GM12878 (cell line): Measurements from ENCODE around the gene GRK6. TPM values are rescaled to one million over a fixed set of nuclear protein-coding genes. Genes with fewer than 3 reads are reported as not detected.
A peak's percentile ranks its signal among the peaks of the same experiment; 100 is the strongest.

ENCODE experiments used
- ATAC-seq: fragments of 200-7000 bp; cut with Tn5 transposase; 3 replicates; pipeline ENCODE4 v1.9.1; 2020; ENCODE audit warnings: mild to moderate bottlenecking, moderate library complexity
- BruUV-seq: library from RNA; stranded (reverse); fragments of 400-500 nt; replicated peaks from 2 replicates; lab custom pipeline; 2021; lab: Mats Ljungman, UMichigan
- CTCF ChIA-PET: fragments of 300-600 bp; sonication (Branson Sonifier 250); formaldehyde crosslinking; extraction: SDS; loops from one replicate; lab custom pipeline; 2021; ENCODE audit warnings: inconsistent platforms; lab: Yijun Ruan, JAX
- POLR2A ChIA-PET: fragments of 350-600 bp; formaldehyde crosslinking; extraction: SDS; loops from one replicate; lab custom pipeline; 2021; ENCODE audit warnings: inconsistent platforms; lab: Charles Lee
- RAD21 ChIA-PET: fragments of 300-600 bp; sonication (Branson Sonifier 250); formaldehyde crosslinking; loops from one replicate; lab custom pipeline; 2023; ENCODE audit warnings: antibody characterized with exemption; ENCODE audit not compliant: unreplicated experiment; lab: Charles Lee
- SMC1A ChIA-PET: fragments of 300-600 bp; sonication (Branson Sonifier 250); formaldehyde crosslinking; loops from one replicate; lab custom pipeline; 2023; ENCODE audit not compliant: unreplicated experiment, uncharacterized antibody; lab: Charles Lee
- DNase-seq: peaks from one replicate; pipeline ENCODE4 v3.0.0-alpha.2; 2011; ENCODE audit warnings: low read depth, low spot score
- FAIRE-seq: peaks from 3 replicates; lab custom pipeline; 2011; peaks lifted over from hg19 to GRCh38; lab: Jason Lieb, UNC
- H2AFZ ChIP-seq: 2 replicates; pipeline ENCODE4 v1.6.0; 2011; ENCODE audit warnings: low read depth, low read length, control low read depth; ENCODE audit not compliant: control insufficient read depth
- H3K27ac ChIP-seq: 2 replicates; pipeline ENCODE4 v1.5.1; 2011; ENCODE audit warnings: control low read depth; ENCODE audit not compliant: control insufficient read depth, insufficient read depth
- H3K27me3 ChIP-seq, 2 experiments: replicated peaks in 1 of 2; 2 replicates each; pipeline versions ENCODE4 v1.6.0 to v1.6.1; 2011; ENCODE audit warnings: low read length in 1 of 2; ENCODE audit not compliant: control insufficient read depth in 2 of 2, insufficient read depth in 2 of 2
- H3K36me3 ChIP-seq, 2 experiments: 2 replicates each; pipeline ENCODE4 v1.5.1; 2011; ENCODE audit warnings: low read length in 1 of 2; ENCODE audit not compliant: control insufficient read depth in 2 of 2, insufficient read depth in 2 of 2
- H3K4me1 ChIP-seq: 2 replicates; pipeline ENCODE4 v1.6.1; 2011; ENCODE audit warnings: mild to moderate bottlenecking, low read length, moderate library complexity, mixed read lengths; ENCODE audit not compliant: control insufficient read depth, insufficient read depth
- H3K4me2 ChIP-seq: 2 replicates; pipeline ENCODE4 v1.6.0; 2011; ENCODE audit warnings: control low read depth; ENCODE audit not compliant: control insufficient read depth, insufficient read depth
- H3K4me3 ChIP-seq: fragments of 200-600 bp; sonication (generic); 2 replicates; pipeline ENCODE4 v1.5.1; 2016
- H3K79me2 ChIP-seq: 2 replicates; pipeline ENCODE4 v1.6.0; 2011; ENCODE audit warnings: low read length; ENCODE audit not compliant: control insufficient read depth, insufficient read depth
- H3K9ac ChIP-seq: 2 replicates; pipeline ENCODE4 v1.8.0; 2011; ENCODE audit warnings: low read length, control low read depth, mixed read lengths; ENCODE audit not compliant: control insufficient read depth, insufficient read depth
- H3K9me3 ChIP-seq: replicated peaks from 3 replicates; pipeline ENCODE4 v1.5.1; 2011; ENCODE audit warnings: mild to moderate bottlenecking, low read length; ENCODE audit not compliant: control insufficient read depth, insufficient read depth
- H4K20me1 ChIP-seq: 2 replicates; pipeline ENCODE4 v1.6.0; 2011; ENCODE audit not compliant: control insufficient read depth, insufficient read depth
- ASH2L ChIP-seq: fragments of 300-600, 200-600 bp; sonication (generic); IDR thresholded peaks from 2 replicates; pipeline ENCODE4 v1.6.1; 2017; ENCODE audit warnings: low read depth, mild to moderate bottlenecking, borderline replicate concordance
- CTCF ChIP-seq, 3 experiments: IDR thresholded peaks in 2 of 3; conservative IDR thresholded peaks in 1 of 3; 2 replicates each; pipeline ENCODE4 v1.5.1; 2011; ENCODE audit warnings: low read depth in 3 of 3, low read length in 3 of 3, mild to moderate bottlenecking in 3 of 3, control low read depth in 2 of 3, moderate library complexity in 2 of 3, inconsistent platforms in 1 of 3, mixed read lengths in 1 of 3; ENCODE audit not compliant: control insufficient read depth in 2 of 3, insufficient read depth in 1 of 3; ENCODE audit errors: extremely low read depth in 1 of 3
- FOS ChIP-seq: IDR thresholded peaks from 3 replicates; pipeline ENCODE4 v1.6.1; 2011; ENCODE audit warnings: borderline replicate concordance; ENCODE audit not compliant: insufficient read length; ENCODE audit errors: extremely low read depth
- FOXM1 ChIP-seq: IDR thresholded peaks from 2 replicates; pipeline ENCODE4 v1.6.1; 2012; ENCODE audit warnings: low read depth, mild to moderate bottlenecking, inconsistent platforms, low read length, moderate library complexity
- IKZF2 ChIP-seq, 2 experiments: fragments of 450-650 bp; IDR thresholded peaks; 2 replicates each; pipeline ENCODE4 v1.6.1; 2017; ENCODE audit warnings: mild to moderate bottlenecking in 2 of 2, moderate library complexity in 2 of 2
- NR2C2 ChIP-seq: IDR thresholded peaks from 2 replicates; pipeline ENCODE4 v1.6.1; 2011; ENCODE audit warnings: borderline replicate concordance, low read depth; ENCODE audit not compliant: control insufficient read depth, insufficient read length
- NR2F1 ChIP-seq: fragments of 450-650 bp; conservative IDR thresholded peaks from 2 replicates; pipeline ENCODE4 v1.6.1; 2017; ENCODE audit warnings: mild to moderate bottlenecking
- RAD51 ChIP-seq: fragments of 450-650 bp; IDR thresholded peaks from 2 replicates; pipeline ENCODE4 v1.6.1; 2016; ENCODE audit warnings: moderate library complexity, mild to moderate bottlenecking, inconsistent platforms
- TCF12 ChIP-seq: IDR thresholded peaks from 2 replicates; pipeline ENCODE4 v1.6.1; 2011; ENCODE audit warnings: low read depth, mild to moderate bottlenecking, low read length
- WGBS: methylation state at CpG from one replicate; pipeline ENCODE4 v1.1.6; 2016; ENCODE audit warnings: low lambda C conversion rate; ENCODE audit not compliant: insufficient replicate concordance, insufficient coverage; ENCODE audit errors: missing lambda C conversion rate; 5-methylcytosine and 5-hydroxymethylcytosine counted together
- in situ Hi-C: fragments of 300-500 bp; cut with MboI; formaldehyde crosslinking; loops from 9 replicates; pipeline ENCODE4 v1.14.3; 2018; ENCODE audit warnings: mixed read lengths
- intact Hi-C: fragments of 100-400 bp; cut with micrococcal nuclease; formaldehyde crosslinking; loops from one replicate; pipeline ENCODE4 v1.14.2; 2022; ENCODE audit not compliant: unreplicated experiment
- polyA plus RNA-seq, 11 experiments: library from polyadenylated mRNA; depleted of rRNA in 4 of 11; unstranded in 6 of 11; stranded (reverse) in 5 of 11; fragments of >200 nt; fragmentation: Nextera tagmentation in 4 of 11; fragmentation: Illumina TruSeq in 1 of 11; extraction: Ambion mirVana in 4 of 11; extraction: Trizol in 1 of 11; gene quantifications; 1 replicate in 1 of 11; 2 replicates in 10 of 11; pipeline versions ENCODE4 v1.2.1 to v1.2.3, GENCODE V29; 2011 to 2016; ENCODE audit warnings: inconsistent platforms in 2 of 11, missing spikeins in 2 of 11, low read depth in 1 of 11
- total RNA-seq, 4 experiments: library from RNA; depleted of rRNA in 3 of 4; stranded (reverse); fragments of >200 nt in 3 of 4; fragmentation: Illumina TruSeq in 1 of 4; extraction: Trizol in 1 of 4; gene quantifications; 2 replicates each; pipeline versions ENCODE4 v1.2.1 to v1.2.3, GENCODE V29; 2013 to 2021

GRK6 gene
- total and polyA plus RNA-seq, 10 of the 15 experiments (the other 5 are each of a cell fraction or from before 2014, with no cell fraction given): 0.79 to 124 (median 41.6) TPM

GRCh38 chr5:177489119-177489716 lies 62.7 kb downstream of the GRK6 start:
- no peak for TF ChIP-seq IKZF2 (IDR thresholded peaks at IDR 0.05)
- TF ChIP-seq RAD51: no peak
- 0 out of 6 replicates have a peak, but pooled peaks of 2 of the 3 experiments have one; percentile 7 to 18 for TF ChIP-seq CTCF (IDR thresholded peaks at IDR 0.05 in 2 of 3, conservative IDR thresholded peaks at IDR 0.05 in 1 of 3; ENCODE audit: control insufficient read depth in 2 of 3, extremely low read depth in 1 of 3, insufficient read depth in 1 of 3, low read depth in 3 of 3, low read length in 3 of 3)
- no peak for TF ChIP-seq FOS
- no peak for TF ChIP-seq TCF12
- TF ChIP-seq FOXM1: no peak
- no peak for TF ChIP-seq NR2C2
- TF ChIP-seq ASH2L: no peak
- 0 out of 2 replicates have a peak, but pooled peaks have one; percentile 22 for TF ChIP-seq NR2F1
- TF ChIP-seq, all 136 proteins: peak for 2
- H2AFZ ChIP-seq: no peak overlapping the region
- ATAC-seq (peak; percentile 51), FAIRE-seq (no peak), DNase-seq (no peak)
- H3K79me2 ChIP-seq: no peaks in the 10 kb centered on the region
- no peaks in the 10 kb centered on the region for H4K20me1 ChIP-seq
- H3K4me2 ChIP-seq: no peak overlapping the region
- no peak overlapping the region for H3K9ac ChIP-seq
- peaks cover 5% of the 10 kb centered on the region for H3K4me1 ChIP-seq
- ChIA-PET POLR2A (interaction anchor here (0.6 kb wide), 1 partner anchor 23 kb away, joined by 3 read pairs; no protein-coding TSS in a partner anchor), RAD21 (interaction anchor here (0.5 kb wide), 1 partner anchor 14 kb away, joined by 3 read pairs; no protein-coding TSS in a partner anchor), CTCF (interaction anchor here (0.7 to 2.0 kb wide), 2 partner anchors 10 to 99 kb away, joined by 3 to 5 read pairs; no protein-coding TSS in a partner anchor), SMC1A (no interaction called here)
- BruUV-seq: no TSS peak
- peaks cover 0 to 6% of the 10 kb centered on the region in 2 experiments; a peak in 2 of 4 replicates for H3K36me3 ChIP-seq
- intact Hi-C loops: no loop called here
- H3K4me3 ChIP-seq: no peak overlapping the region
- H3K27me3 ChIP-seq: no peaks in the 10 kb centered on the region
- no peaks in the 10 kb centered on the region for H3K9me3 ChIP-seq
- in situ Hi-C loops: no loop called here
- no peak overlapping the region for H3K27ac ChIP-seq
- 94% methylated on average over 24 of the region's 26 CpGs for WGBS
